A549 (cell line): ENCODE measurements around the gene RPLP2. TPM values are rescaled to one million over a fixed set of nuclear protein-coding genes. Genes with fewer than 3 reads are reported as not detected.

Experiments used
- ATAC-seq, 2 experiments: fragments of 200-7000 bp in 1 of 2; fragments of >200 bp in 1 of 2; cut with Nextera tagmentation in 1 of 2; cut with Tn5 transposase in 1 of 2; 3 replicates each; pipeline versions ENCODE4 v1.8.0 to v1.9.1; 2018 to 2020; ENCODE audit warnings: mild to moderate bottlenecking in 1 of 2, moderate library complexity in 1 of 2
- CTCF ChIA-PET: fragments of 300-600 bp; sonication (Branson Sonifier 250); formaldehyde crosslinking; extraction: SDS; loops from one replicate; lab custom pipeline; 2021; ENCODE audit warnings: antibody characterized with exemption, inconsistent platforms; lab: Yijun Ruan, JAX
- POLR2A ChIA-PET: fragments of 350-600 bp; formaldehyde crosslinking; extraction: SDS; loops from one replicate; lab custom pipeline; 2021; ENCODE audit warnings: antibody characterized with exemption, inconsistent platforms; lab: Yijun Ruan, JAX
- DNase-seq, 2 experiments: peaks; one replicate each; pipeline versions ENCODE4 v3.0.0 to v3.0.0-alpha.2; 2011 to 2016; ENCODE audit warnings: low read depth in 1 of 2, low spot score in 1 of 2
- FAIRE-seq: peaks from 2 replicates; lab custom pipeline; 2011; peaks lifted over from hg19 to GRCh38; lab: Jason Lieb, UNC
- H3K27ac ChIP-seq, 2 experiments: fragments of >200 bp; sonication (Bioruptor Twin); formaldehyde crosslinking; 3 replicates each; pipeline ENCODE4 v1.5.1; 2016 to 2017
- H3K4me1 ChIP-seq: fragments of >200 bp; sonication (Bioruptor Twin); formaldehyde crosslinking; 3 replicates; pipeline ENCODE4 v1.6.1; 2016
- H3K4me2 ChIP-seq: fragments of >200 bp; sonication (Bioruptor Twin); formaldehyde crosslinking; 3 replicates; pipeline ENCODE4 v1.6.1; 2016
- H3K4me3 ChIP-seq: fragments of >200 bp; sonication (Bioruptor Twin); formaldehyde crosslinking; 3 replicates; pipeline ENCODE4 v1.5.1; 2016
- H3K9me3 ChIP-seq: fragments of >200 bp; sonication (Bioruptor Twin); formaldehyde crosslinking; 3 replicates; pipeline ENCODE4 v1.6.1; 2016
- ATOH8 ChIP-seq: fragments of 250-450 bp; sonication (Bioruptor Pico); IDR thresholded peaks from 2 replicates; pipeline ENCODE4 v1.5.0; 2020; ENCODE audit warnings: low read depth, mild to moderate bottlenecking, moderate library complexity
- BCL3 ChIP-seq: fragments of >200 bp; sonication (Bioruptor Twin); formaldehyde crosslinking; IDR thresholded peaks from 3 replicates; pipeline ENCODE4 v1.6.1; 2016
- CBX2 ChIP-seq: fragments of 200-600 bp; sonication (generic); IDR thresholded peaks from 2 replicates; pipeline ENCODE4 v1.6.1; 2016; ENCODE audit warnings: low read depth, mild to moderate bottlenecking, borderline replicate concordance
- ESRRA ChIP-seq: fragments of 150-350 bp; IDR thresholded peaks from 2 replicates; pipeline ENCODE4 v1.6.1; 2014; ENCODE audit warnings: mild to moderate bottlenecking, low read length, borderline replicate concordance
- FOSL2 ChIP-seq, 2 experiments: fragments of 450-650 bp in 1 of 2; fragments of >200 bp in 1 of 2; sonication (Bioruptor Twin) in 1 of 2; formaldehyde crosslinking; IDR thresholded peaks; 2 replicates each; pipeline versions ENCODE4 v1.5.0 to v1.6.1; 2016 to 2020; ENCODE audit warnings: mild to moderate bottlenecking in 1 of 2, moderate library complexity in 1 of 2
- GATA3 ChIP-seq: IDR thresholded peaks from 2 replicates; pipeline ENCODE4 v1.6.1; 2012; ENCODE audit warnings: borderline replicate concordance
- HOXA7 ChIP-seq: fragments of 250-450 bp; sonication (Bioruptor Pico); IDR thresholded peaks from 2 replicates; pipeline ENCODE4 v1.5.0; 2020; ENCODE audit warnings: mild to moderate bottlenecking, moderate library complexity
- HOXB13 ChIP-seq: fragments of 250-450 bp; sonication (Bioruptor Pico); IDR thresholded peaks from 2 replicates; pipeline ENCODE4 v1.5.0; 2020; ENCODE audit warnings: low read depth, mild to moderate bottlenecking, moderate library complexity
- HOXB5 ChIP-seq: fragments of 250-450 bp; sonication (Bioruptor Pico); IDR thresholded peaks from 2 replicates; pipeline ENCODE4 v1.5.0; 2020; ENCODE audit warnings: mild to moderate bottlenecking, moderate library complexity
- KDM1A ChIP-seq: fragments of 200-600 bp; sonication (generic); IDR thresholded peaks from 2 replicates; pipeline ENCODE4 v1.6.1; 2016; ENCODE audit warnings: low read depth, mild to moderate bottlenecking
- KDM5A ChIP-seq: fragments of 200-600 bp; sonication (generic); IDR thresholded peaks from 2 replicates; pipeline ENCODE4 v1.6.1; 2016; ENCODE audit warnings: antibody characterized with exemption, mild to moderate bottlenecking
- NFE2L2 ChIP-seq: fragments of 150-350 bp; conservative IDR thresholded peaks from 2 replicates; pipeline ENCODE4 v1.6.1; 2014; ENCODE audit warnings: low read length
- NPAS2 ChIP-seq: fragments of 250-450 bp; sonication (Bioruptor Pico); IDR thresholded peaks from 2 replicates; pipeline ENCODE4 v1.8.0; 2022; ENCODE audit warnings: mild to moderate bottlenecking, moderate library complexity, borderline replicate concordance
- PHF8 ChIP-seq: fragments of 200-600 bp; sonication (generic); IDR thresholded peaks from 2 replicates; pipeline ENCODE4 v1.6.1; 2016; ENCODE audit warnings: low read depth, mild to moderate bottlenecking, antibody characterized with exemption, moderate library complexity, borderline replicate concordance
- POLR2A ChIP-seq: IDR thresholded peaks from 2 replicates; pipeline ENCODE4 v1.6.1; 2012; ENCODE audit warnings: mild to moderate bottlenecking, low read length
- POLR2AphosphoS2 ChIP-seq: conservative IDR thresholded peaks from 2 replicates; pipeline ENCODE4 v1.6.1; 2012; ENCODE audit warnings: low read length, improper control_type of control experiment, inconsistent platforms
- TFCP2L1 ChIP-seq: fragments of 250-450 bp; sonication (Bioruptor Pico); IDR thresholded peaks from 2 replicates; pipeline ENCODE4 v1.5.0; 2021; ENCODE audit warnings: mild to moderate bottlenecking
- TP53 ChIP-seq: fragments of 250-450 bp; sonication (Bioruptor Pico); IDR thresholded peaks from 2 replicates; pipeline ENCODE4 v1.5.0; 2021; ENCODE audit warnings: mild to moderate bottlenecking, moderate library complexity
- ZFP36 ChIP-seq: fragments of 450-650 bp; IDR thresholded peaks from 2 replicates; pipeline ENCODE4 v1.6.1; 2014; ENCODE audit warnings: borderline replicate concordance; ENCODE audit not compliant: partially characterized antibody
- ZNF302 ChIP-seq: fragments of 250-450 bp; sonication (Bioruptor Pico); IDR thresholded peaks from 2 replicates; pipeline ENCODE4 v1.9.0; 2021; ENCODE audit warnings: inconsistent platforms, mild to moderate bottlenecking, moderate library complexity
- WGBS: methylation state at CpG from one replicate; pipeline ENCODE4 v1.1.6; 2017; ENCODE audit errors: missing lambda C conversion rate; 5-methylcytosine and 5-hydroxymethylcytosine counted together
- polyA plus RNA-seq, 4 experiments: library from polyadenylated mRNA; depleted of rRNA in 3 of 4; stranded (reverse); fragments of >200 nt; fragmentation: RNase III in 1 of 4; extraction: RNeasy Plus Mini Kit Qiagen cat#74134 plus additional on column Dnase treatment in 1 of 4; gene quantifications; 2 replicates in 3 of 4; 3 replicates in 1 of 4; pipeline ENCODE4 v1.2.3, GENCODE V29; 2011 to 2017
- TF ChIP-seq, protein P1 (sequence below): fragments of 250-450 bp; sonication (Bioruptor Pico); IDR thresholded peaks from 2 replicates; pipeline ENCODE4 v1.5.0; 2021; ENCODE audit warnings: mild to moderate bottlenecking, moderate library complexity, borderline replicate concordance
- TF ChIP-seq, protein P2 (sequence below): fragments of >200 bp; sonication (Bioruptor Twin); formaldehyde crosslinking; IDR thresholded peaks from 2 replicates; pipeline ENCODE4 v1.6.1; 2016

RPLP2 gene
- polyA plus RNA-seq, 2 of the 4 experiments (the other 2 are of a cell fraction): 1,493 to 2,508 TPM

DNA sequence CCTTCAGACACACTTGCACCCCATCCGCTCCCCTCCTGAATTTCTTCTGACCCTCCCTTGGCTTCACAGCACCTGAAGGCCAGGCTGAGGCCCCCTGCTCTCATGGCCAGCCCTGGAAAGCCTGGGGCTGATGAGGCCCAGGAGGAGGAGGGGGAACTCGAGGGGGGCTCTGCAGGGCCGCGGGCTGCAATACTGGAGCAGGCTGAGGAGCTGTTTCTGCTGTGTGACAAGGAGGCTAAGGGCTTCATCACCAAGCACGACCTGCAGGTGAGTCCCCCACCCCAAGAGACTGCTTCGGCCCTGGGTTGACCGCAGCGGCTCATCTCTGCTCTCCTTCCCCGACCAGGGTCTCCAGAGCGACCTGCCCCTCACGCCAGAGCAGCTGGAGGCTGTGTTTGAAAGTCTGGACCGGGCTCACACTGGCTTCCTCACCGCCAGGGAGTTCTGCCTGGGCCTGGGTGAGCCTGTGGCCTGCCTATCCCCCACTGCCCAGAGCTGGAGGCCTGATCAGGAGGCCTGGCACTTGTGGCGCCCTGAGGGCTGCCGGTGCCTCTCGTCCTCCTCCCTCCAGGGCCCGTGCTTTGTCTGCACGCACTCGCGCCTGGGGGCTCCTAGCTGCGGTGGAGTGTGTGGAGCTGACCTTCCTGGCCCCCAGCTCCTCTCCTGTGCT is 18.9 kb downstream of the RPLP2 start:
- Histone ChIP-seq H3K27ac (peak overlapping the region in 1 of 2 experiments; percentile 88; a peak in 1 of 6 replicates), H3K4me3 (no peak overlapping the region), H3K9me3 (no peaks in the 10 kb centered on the region), H3K4me2 (no peak overlapping the region), H3K4me1 (peaks cover 55% of the 10 kb centered on the region)
- FAIRE-seq (no peak), DNase-seq (no peak), ATAC-seq (no peak)
- 78% methylated on average over 16 of the region's 21 CpGs for WGBS
- ChIA-PET CTCF (interaction anchor here (1.1 to 1.7 kb wide), 4 partner anchors 9 to 15 kb away, joined by 3 to 5 read pairs (median 4); partner anchors contain the start of gene PNPLA2), POLR2A (interaction anchor here (3.5 kb wide), 1 partner anchor 9 kb away, joined by 26 read pairs; the partner anchor contains the start of gene PNPLA2)
- TF ChIP-seq ZNF302 (no peak), POLR2AphosphoS2 (no peak)
- TF ChIP-seq, all 56 proteins: peak for 0

- no peak overlapping the region; a peak in 1 of 6 replicates for H3K27ac ChIP-seq
- ATAC-seq: no peak
- ChIA-PET CTCF (interaction anchor here (1.1 to 1.7 kb wide), 3 partner anchors 10 to 15 kb away, joined by 3 to 5 read pairs (median 4); partner anchors contain the start of gene PNPLA2), POLR2A (interaction anchor here (1.0 to 3.5 kb wide), 2 partner anchors 10 to 14 kb away, joined by 3 to 26 read pairs; partner anchors contain the start of genes PNPLA2 and TSPAN4)
- no peak for FAIRE-seq
- H3K4me1 ChIP-seq: peaks cover 56% of the 10 kb centered on the region
- no peak for DNase-seq
- H3K4me3 ChIP-seq: no peak overlapping the region
- TF ChIP-seq HOXB13 (CRISPR knock-in tag) (no peak), TP53 (CRISPR knock-in tag) (no peak), NFE2L2 (no peak), HOXA7 (CRISPR knock-in tag) (no peak), GATA3 (no peak), ESRRA (no peak), KDM1A (no peak), ZFP36 (no peak), KDM5A (no peak), PHF8 (no peak)
- no peaks in the 10 kb centered on the region for H3K9me3 ChIP-seq
- no peak overlapping the region for H3K4me2 ChIP-seq
- WGBS: 93% methylated on average over 37 of the region's 40 CpGs
Observed at GRCh38 chr11:829176-829846, 19.5 kb downstream of the RPLP2 start.

DNA sequence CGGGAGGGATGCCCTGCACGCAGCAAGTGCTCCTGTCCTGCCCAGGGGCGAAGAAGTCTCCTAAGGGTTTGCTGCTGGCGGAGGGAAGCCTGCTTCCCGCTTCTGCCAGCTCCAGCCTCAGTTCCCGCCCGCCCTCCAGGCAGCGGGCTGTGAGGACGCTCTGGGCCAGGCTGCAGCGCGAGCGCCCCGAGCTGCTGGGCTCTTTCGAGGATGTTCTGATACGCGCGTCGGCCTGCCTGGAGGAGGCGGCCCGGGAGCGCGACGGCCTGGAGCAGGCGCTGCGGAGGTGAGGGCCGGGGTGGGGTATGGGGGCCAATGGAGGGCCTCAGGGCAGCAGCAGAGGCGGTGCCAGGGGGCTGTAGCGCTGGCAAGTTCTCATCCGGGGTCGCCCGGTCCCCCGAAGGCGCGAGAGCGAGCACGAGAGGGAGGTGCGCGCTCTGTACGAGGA is 20.1 kb downstream of the RPLP2 start:
- WGBS: 94% methylated on average over 16 of the region's 39 CpGs
- FAIRE-seq (no peak), DNase-seq (no peak), ATAC-seq (no peak)
- peak overlapping the region; percentile 88 for H3K4me2 ChIP-seq
- peak overlapping the region in 1 of 2 experiments; percentile 19; a peak in 1 of 6 replicates for H3K27ac ChIP-seq
- TF ChIP-seq ATOH8 (CRISPR knock-in tag) (no peak), BCL3 (no peak), POLR2A (no peak), HOXB5 (CRISPR knock-in tag) (no peak), TFCP2L1 (CRISPR knock-in tag) (no peak), PHF8 (no peak), NPAS2 (no peak), CBX2 (no peak), FOSL2 (IDR thresholded peaks at IDR 0.05) (no peak), FOSL2 (CRISPR knock-in tag; IDR thresholded peaks at IDR 0.05) (no peak)
- TF ChIP-seq, protein P1, sequence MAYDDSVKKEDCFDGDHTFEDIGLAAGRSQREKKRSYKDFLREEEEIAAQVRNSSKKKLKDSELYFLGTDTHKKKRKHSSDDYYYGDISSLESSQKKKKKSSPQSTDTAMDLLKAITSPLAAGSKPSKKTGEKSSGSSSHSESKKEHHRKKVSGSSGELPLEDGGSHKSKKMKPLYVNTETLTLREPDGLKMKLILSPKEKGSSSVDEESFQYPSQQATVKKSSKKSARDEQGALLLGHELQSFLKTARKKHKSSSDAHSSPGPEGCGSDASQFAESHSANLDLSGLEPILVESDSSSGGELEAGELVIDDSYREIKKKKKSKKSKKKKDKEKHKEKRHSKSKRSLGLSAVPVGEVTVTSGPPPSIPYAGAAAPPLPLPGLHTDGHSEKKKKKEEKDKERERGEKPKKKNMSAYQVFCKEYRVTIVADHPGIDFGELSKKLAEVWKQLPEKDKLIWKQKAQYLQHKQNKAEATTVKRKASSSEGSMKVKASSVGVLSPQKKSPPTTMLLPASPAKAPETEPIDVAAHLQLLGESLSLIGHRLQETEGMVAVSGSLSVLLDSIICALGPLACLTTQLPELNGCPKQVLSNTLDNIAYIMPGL (CRISPR knock-in tag): no peak
- TF ChIP-seq, protein P2, sequence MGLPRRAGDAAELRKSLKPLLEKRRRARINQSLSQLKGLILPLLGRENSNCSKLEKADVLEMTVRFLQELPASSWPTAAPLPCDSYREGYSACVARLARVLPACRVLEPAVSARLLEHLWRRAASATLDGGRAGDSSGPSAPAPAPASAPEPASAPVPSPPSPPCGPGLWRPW: no peak
- no peak overlapping the region for H3K4me3 ChIP-seq
- H3K9me3 ChIP-seq: no peaks in the 10 kb centered on the region
- ChIA-PET POLR2A (interaction anchor here (1.0 to 3.5 kb wide), 2 partner anchors 11 to 13 kb away, joined by 3 to 26 read pairs; partner anchors contain the start of genes PNPLA2 and TSPAN4), CTCF (interaction anchor here (1.1 to 1.3 kb wide), 2 partner anchors 11 to 14 kb away, joined by 3 to 4 read pairs; partner anchors contain the start of gene PNPLA2)
- peaks cover 53% of the 10 kb centered on the region for H3K4me1 ChIP-seq
